EL (cell line): ENCODE results near the gene ARHGEF40.

Source experiments
- DNase-seq: peaks from one replicate; pipeline ENCODE4 v3.0.0-alpha.2; 2016

Gene ARHGEF40

GRCh38 chr14:21040370-21040925 lies 29.7 kb upstream of the ARHGEF40 start:
- DNase-seq = no peak

- DNase-seq = peak; percentile 16
Observed at GRCh38 chr14:21040941-21041340, 29.2 kb upstream of the ARHGEF40 start.

- DNase-seq = peak; percentile 62
Observed at GRCh38 chr14:21041676-21042433, 28.2 kb upstream of the ARHGEF40 start, which contains the start of gene RNASE7. TSS of gene RNASE7 (plus strand) at chr14:21042362. CDS start at chr14:21042993, 631 bp downstream.

- no peak for DNase-seq
Observed at GRCh38 chr14:21042918-21043317, 27.2 kb upstream of the ARHGEF40 start.

- DNase-seq = no peak
Observed at GRCh38 chr14:21043387-21043973, 26.6 kb upstream of the ARHGEF40 start.

GRCh38 chr14:21043974-21044618 lies 26.0 kb upstream of the ARHGEF40 start:
- DNase-seq = no peak

- DNase-seq = no peak
Observed at GRCh38 chr14:21047378-21047781, 22.7 kb upstream of the ARHGEF40 start.

- no peak for DNase-seq
Observed at GRCh38 chr14:21048638-21049037, 21.5 kb upstream of the ARHGEF40 start.

- peak; percentile 52 for DNase-seq
Observed at GRCh38 chr14:21049271-21049673, 20.8 kb upstream of the ARHGEF40 start.

GRCh38 chr14:21050597-21050996 lies 19.5 kb upstream of the ARHGEF40 start:
- no peak for DNase-seq

GRCh38 chr14:21053184-21054122 lies 16.7 kb upstream of the ARHGEF40 start:
- no peak for DNase-seq

GRCh38 chr14:21054123-21054767 lies 15.9 kb upstream of the ARHGEF40 start:
- DNase-seq = no peak

- DNase-seq = no peak
Observed at GRCh38 chr14:21054768-21055145, 15.3 kb upstream of the ARHGEF40 start.

GRCh38 chr14:21055432-21056117 lies 14.5 kb upstream of the ARHGEF40 start:
- no peak for DNase-seq

- peak; percentile 36 for DNase-seq
Observed at GRCh38 chr14:21056520-21057163, 13.5 kb upstream of the ARHGEF40 start.

- peak; percentile 68 for DNase-seq
Observed at GRCh38 chr14:21057803-21058675, 12.1 kb upstream of the ARHGEF40 start, which contains the start of gene RNASE8. TSS of gene RNASE8 (plus strand) at chr14:21057822. CDS start at chr14:21057893, 71 bp downstream.

- no peak for DNase-seq
Observed at GRCh38 chr14:21058903-21059302, 11.2 kb upstream of the ARHGEF40 start.

- peak; percentile 31 for DNase-seq
Observed at GRCh38 chr14:21059842-21060613, 10.1 kb upstream of the ARHGEF40 start.
